Uterus (tissue), 2 donors: Measurements from ENCODE around the gene CCIN.

Experiments
- CTCF ChIP-seq, 4 experiments: fragments of 200-600 bp in 2 of 4; fragments of 450-650 bp in 2 of 4; sonication (generic) in 2 of 4; IDR thresholded peaks; one replicate each; pipeline ENCODE4 v1.5.1; 2016 to 2019; ENCODE audit warnings: antibody characterized with exemption in 4 of 4, mild to moderate bottlenecking in 2 of 4, moderate library complexity in 1 of 4
- POLR2A ChIP-seq, 2 donors: fragments of 450-650 bp; IDR thresholded peaks; one replicate each; pipeline ENCODE4 v1.6.1; 2016; ENCODE audit warnings: antibody characterized with exemption in 2 of 2, mild to moderate bottlenecking in 1 of 2, moderate library complexity in 1 of 2

DNA sequence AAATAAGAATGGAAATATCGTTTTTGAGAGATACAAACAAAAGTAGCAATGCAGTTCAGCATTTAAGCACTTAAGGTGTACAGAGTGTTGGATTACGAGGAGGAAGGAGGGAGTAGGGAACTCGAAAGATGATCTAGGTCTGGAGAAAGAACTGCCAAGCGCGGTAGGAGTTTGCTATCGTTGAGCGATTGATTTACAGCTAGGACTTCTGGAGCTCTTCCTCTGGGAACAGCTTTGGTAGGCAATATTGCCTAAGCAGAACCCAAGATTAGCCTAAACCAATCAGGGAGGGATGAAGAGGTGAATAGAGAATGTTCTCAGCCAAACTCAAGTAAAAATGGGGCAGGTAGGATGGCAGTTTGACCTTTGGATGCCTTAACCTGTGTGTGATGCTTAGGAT is 22.5 kb downstream of the CCIN start:
- TF ChIP-seq CTCF (IDR thresholded peaks at IDR 0.05) (no peak), POLR2A (IDR thresholded peaks at IDR 0.05) (no peak)
